ENCODE data around the gene RABGAP1. TPM values are rescaled to one million over a fixed set of nuclear protein-coding genes. Genes with fewer than 3 reads are reported as not detected.

RABGAP1 gene
- total and polyA plus RNA-seq, 2 experiments from 2014 or later = 8.0 to 16.0 TPM

DNA sequence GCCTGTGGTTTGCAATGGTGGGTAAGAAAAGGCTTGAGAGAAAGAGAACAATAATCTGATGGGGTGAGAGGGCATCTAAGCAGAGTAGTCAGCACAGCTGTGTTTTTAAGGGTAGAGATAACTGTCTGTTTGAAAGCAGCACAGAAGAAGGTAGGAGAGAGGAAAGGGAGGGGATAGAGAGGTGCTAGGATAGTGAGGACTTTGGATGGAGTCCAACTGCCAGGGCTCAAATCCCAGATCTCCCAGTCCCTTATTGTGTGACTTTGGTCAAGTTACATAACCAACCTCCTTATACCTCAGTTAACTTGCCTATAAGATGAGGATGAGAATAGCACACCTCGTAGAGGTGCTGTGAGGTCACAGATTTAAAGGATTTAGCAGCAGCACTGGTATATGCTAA is 148.2 kb downstream of the RABGAP1 start:
- Histone ChIP-seq H3F3A (ENCODE audit: insufficient read depth) (no peaks in the 10 kb centered on the region), H3K9me3 (ENCODE audit: low read depth) (no peaks in the 10 kb centered on the region), H3K4me1 (ENCODE audit: insufficient read depth) (no peaks in the 10 kb centered on the region), H3K27me3 (replicated peaks; ENCODE audit: insufficient read depth) (no peaks in the 10 kb centered on the region), H3K9me2 (ENCODE audit: insufficient read depth) (no peaks in the 10 kb centered on the region), H2AFZ (no peak overlapping the region), H3K36me3 (ENCODE audit: low read depth) (peaks cover 7% of the 10 kb centered on the region), H3K4me3 (no peak overlapping the region), H3K79me2 (ENCODE audit: insufficient read depth) (no peaks in the 10 kb centered on the region), H3K27ac (no peak overlapping the region), H4K20me1 (ENCODE audit: insufficient read depth) (no peaks in the 10 kb centered on the region), H3K4me2 (ENCODE audit: unreplicated experiment) (no peak overlapping the region), H3K9ac (no peak overlapping the region)
- 59 to 70% methylated on average over 1 of the region's 1 CpG for WGBS, 2 experiments (ENCODE audit: low coverage in 1 of 2, low lambda C conversion rate in 2 of 2, missing lambda C conversion rate in 2 of 2)
- no peak for DNase-seq
- TF ChIP-seq EZH2phosphoT487 (IDR thresholded peaks at IDR 0.05; ENCODE audit: insufficient read depth, low read depth) (no peak), EZH2 (IDR thresholded peaks at IDR 0.05; ENCODE audit: insufficient read depth, poor library complexity, severe bottlenecking) (no peak)
- in situ Hi-C loops (cut with MboI) = no loop called here

DNA sequence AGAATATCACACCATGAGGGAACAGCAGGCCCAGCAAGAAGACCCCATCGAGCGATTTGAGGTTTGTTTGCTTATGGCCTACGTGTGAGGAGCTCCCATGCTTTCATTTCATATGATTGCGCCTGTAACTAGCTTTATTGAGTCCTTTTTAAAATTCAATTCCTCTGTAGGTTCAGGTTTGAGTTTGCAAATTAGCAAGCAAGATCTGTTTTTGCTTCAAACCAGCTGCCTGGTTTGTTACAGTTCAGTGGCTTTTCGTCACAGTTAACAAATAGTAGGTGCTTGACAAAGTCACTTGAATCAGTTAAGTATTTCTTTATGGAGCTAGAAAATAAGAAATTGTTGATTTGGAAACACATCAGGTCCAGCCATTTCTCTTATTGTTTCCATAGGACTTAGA is 149.0 kb downstream of the RABGAP1 start:
- no peak overlapping the region for H3K27ac ChIP-seq
- no peaks in the 10 kb centered on the region for H4K20me1 ChIP-seq (ENCODE audit: insufficient read depth)
- 98 to 99% methylated on average over 5 of the region's 5 CpGs for WGBS, 2 experiments (ENCODE audit: low coverage in 1 of 2, low lambda C conversion rate in 2 of 2, missing lambda C conversion rate in 2 of 2)
- no peaks in the 10 kb centered on the region for H3F3A ChIP-seq (ENCODE audit: insufficient read depth)
- H3K9me2 ChIP-seq (ENCODE audit: insufficient read depth) = no peaks in the 10 kb centered on the region
- H3K27me3 ChIP-seq (replicated peaks; ENCODE audit: insufficient read depth) = no peaks in the 10 kb centered on the region
- no peak overlapping the region for H2AFZ ChIP-seq
- TF ChIP-seq EZH2 (IDR thresholded peaks at IDR 0.05; ENCODE audit: insufficient read depth, poor library complexity, severe bottlenecking) = no peak
- no peak for TF ChIP-seq EZH2phosphoT487 (IDR thresholded peaks at IDR 0.05; ENCODE audit: insufficient read depth, low read depth)
- DNase-seq = no peak
- no peaks in the 10 kb centered on the region for H3K9me3 ChIP-seq (ENCODE audit: low read depth)
- peaks cover 8% of the 10 kb centered on the region for H3K36me3 ChIP-seq (ENCODE audit: low read depth)
- no peak overlapping the region for H3K4me2 ChIP-seq (ENCODE audit: unreplicated experiment)
- no peaks in the 10 kb centered on the region for H3K4me1 ChIP-seq (ENCODE audit: insufficient read depth)
- H3K79me2 ChIP-seq (ENCODE audit: insufficient read depth) = no peaks in the 10 kb centered on the region
- in situ Hi-C loops (cut with MboI) = no loop called here
- H3K9ac ChIP-seq = no peak overlapping the region
- H3K4me3 ChIP-seq = no peak overlapping the region

DNA sequence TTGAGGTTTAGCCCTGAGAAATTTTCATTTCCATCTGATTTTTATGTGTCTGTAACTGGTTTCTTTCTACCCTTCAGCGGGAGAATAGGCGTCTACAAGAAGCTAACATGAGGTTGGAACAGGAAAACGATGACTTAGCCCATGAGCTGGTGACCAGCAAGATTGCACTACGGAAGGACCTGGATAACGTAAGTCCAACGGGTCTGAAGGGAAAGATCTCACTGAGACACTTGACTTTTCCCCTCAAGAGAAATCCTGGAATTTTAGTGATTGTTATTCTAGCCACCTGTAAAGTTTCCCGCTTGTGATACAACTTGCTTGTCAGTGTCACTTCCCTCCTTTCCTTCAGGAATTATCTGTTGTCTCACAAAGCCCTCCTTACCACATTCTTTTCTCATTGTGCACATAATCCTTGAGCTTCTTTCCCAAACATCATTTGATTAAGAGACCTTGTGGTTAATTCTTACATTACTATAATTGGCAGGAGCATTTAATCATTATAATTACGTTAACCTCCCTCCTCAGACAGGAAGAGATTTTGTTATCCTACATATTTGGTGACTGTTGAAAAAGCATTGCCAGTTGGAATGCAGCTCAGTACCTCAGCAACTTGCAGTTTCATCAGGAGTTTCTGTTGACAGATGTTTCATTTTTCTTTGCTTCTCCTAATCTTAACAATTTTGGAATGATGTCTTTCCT is 149.5 kb downstream of the RABGAP1 start:
- in situ Hi-C loops (cut with MboI) = no loop called here
- Histone ChIP-seq H3K4me3 (no peak overlapping the region), H3K9me2 (ENCODE audit: insufficient read depth) (no peaks in the 10 kb centered on the region), H3K27ac (no peak overlapping the region), H3K36me3 (ENCODE audit: low read depth) (peaks cover 9% of the 10 kb centered on the region), H3K79me2 (ENCODE audit: insufficient read depth) (no peaks in the 10 kb centered on the region), H3K27me3 (replicated peaks; ENCODE audit: insufficient read depth) (no peaks in the 10 kb centered on the region), H4K20me1 (ENCODE audit: insufficient read depth) (no peaks in the 10 kb centered on the region), H3K9me3 (ENCODE audit: low read depth) (no peaks in the 10 kb centered on the region), H2AFZ (no peak overlapping the region), H3K4me2 (ENCODE audit: unreplicated experiment) (no peak overlapping the region), H3F3A (ENCODE audit: insufficient read depth) (no peaks in the 10 kb centered on the region), H3K4me1 (ENCODE audit: insufficient read depth) (no peaks in the 10 kb centered on the region), H3K9ac (no peak overlapping the region)
- WGBS, 2 experiments (ENCODE audit: low coverage in 1 of 2, low lambda C conversion rate in 2 of 2, missing lambda C conversion rate in 2 of 2) = 92 to 93% methylated on average over 8 of the region's 8 CpGs
- DNase-seq = no peak
- TF ChIP-seq EZH2phosphoT487 (IDR thresholded peaks at IDR 0.05; ENCODE audit: insufficient read depth, low read depth) = no peak
- no peak for TF ChIP-seq EZH2 (IDR thresholded peaks at IDR 0.05; ENCODE audit: insufficient read depth, poor library complexity, severe bottlenecking)

DNA sequence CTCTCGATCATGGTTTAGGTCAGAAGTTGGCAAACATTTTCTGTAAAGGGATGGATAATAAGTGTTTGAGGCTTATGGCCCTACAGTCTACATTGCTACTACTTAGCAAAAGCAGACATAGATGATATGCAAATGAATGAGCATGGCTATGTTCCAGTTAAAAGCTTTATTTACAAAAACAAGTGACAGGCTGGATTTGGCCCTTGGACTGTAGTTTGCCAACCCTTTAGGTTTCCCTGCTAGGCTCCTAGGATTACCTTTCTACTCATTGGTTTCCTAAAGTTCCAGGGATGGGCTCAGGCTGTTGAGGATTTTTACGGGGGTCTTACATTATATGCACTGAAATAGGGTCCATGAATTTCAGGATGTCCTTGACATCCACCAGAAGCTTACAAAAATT is 150.1 kb downstream of the RABGAP1 start:
- H2AFZ ChIP-seq = no peak overlapping the region
- DNase-seq = no peak
- H3K4me1 ChIP-seq (ENCODE audit: insufficient read depth) = no peaks in the 10 kb centered on the region
- no peaks in the 10 kb centered on the region for H4K20me1 ChIP-seq (ENCODE audit: insufficient read depth)
- H3K9me3 ChIP-seq (ENCODE audit: low read depth) = no peaks in the 10 kb centered on the region
- H3K9me2 ChIP-seq (ENCODE audit: insufficient read depth) = no peaks in the 10 kb centered on the region
- no peak overlapping the region for H3K9ac ChIP-seq
- no peaks in the 10 kb centered on the region for H3K79me2 ChIP-seq (ENCODE audit: insufficient read depth)
- TF ChIP-seq EZH2 (IDR thresholded peaks at IDR 0.05; ENCODE audit: insufficient read depth, poor library complexity, severe bottlenecking) = no peak
- no peak for TF ChIP-seq EZH2phosphoT487 (IDR thresholded peaks at IDR 0.05; ENCODE audit: insufficient read depth, low read depth)
- H3K4me2 ChIP-seq (ENCODE audit: unreplicated experiment) = no peak overlapping the region
- in situ Hi-C loops (cut with MboI) = no loop called here
- H3K27me3 ChIP-seq (replicated peaks; ENCODE audit: insufficient read depth) = no peaks in the 10 kb centered on the region
- no peaks in the 10 kb centered on the region for H3F3A ChIP-seq (ENCODE audit: insufficient read depth)
- no peak overlapping the region for H3K4me3 ChIP-seq
- 96 to 97% methylated on average over 2 of the region's 2 CpGs for WGBS, 2 experiments (ENCODE audit: low coverage in 1 of 2, low lambda C conversion rate in 2 of 2, missing lambda C conversion rate in 2 of 2)
- H3K27ac ChIP-seq = no peak overlapping the region
- peaks cover 12% of the 10 kb centered on the region for H3K36me3 ChIP-seq (ENCODE audit: low read depth)
